Stimulated activated naive CD4-positive, alpha-beta T cell treated with Interleukin-2 at 50 U/mL for 16 hours (primary cell): ENCODE data around the gene SMARCAL1.

ENCODE experiments used
- DNase-seq: peaks from one replicate; lab custom pipeline; 2025; lab: John Stamatoyannopoulos, UW

The SMARCAL1 gene

DNA sequence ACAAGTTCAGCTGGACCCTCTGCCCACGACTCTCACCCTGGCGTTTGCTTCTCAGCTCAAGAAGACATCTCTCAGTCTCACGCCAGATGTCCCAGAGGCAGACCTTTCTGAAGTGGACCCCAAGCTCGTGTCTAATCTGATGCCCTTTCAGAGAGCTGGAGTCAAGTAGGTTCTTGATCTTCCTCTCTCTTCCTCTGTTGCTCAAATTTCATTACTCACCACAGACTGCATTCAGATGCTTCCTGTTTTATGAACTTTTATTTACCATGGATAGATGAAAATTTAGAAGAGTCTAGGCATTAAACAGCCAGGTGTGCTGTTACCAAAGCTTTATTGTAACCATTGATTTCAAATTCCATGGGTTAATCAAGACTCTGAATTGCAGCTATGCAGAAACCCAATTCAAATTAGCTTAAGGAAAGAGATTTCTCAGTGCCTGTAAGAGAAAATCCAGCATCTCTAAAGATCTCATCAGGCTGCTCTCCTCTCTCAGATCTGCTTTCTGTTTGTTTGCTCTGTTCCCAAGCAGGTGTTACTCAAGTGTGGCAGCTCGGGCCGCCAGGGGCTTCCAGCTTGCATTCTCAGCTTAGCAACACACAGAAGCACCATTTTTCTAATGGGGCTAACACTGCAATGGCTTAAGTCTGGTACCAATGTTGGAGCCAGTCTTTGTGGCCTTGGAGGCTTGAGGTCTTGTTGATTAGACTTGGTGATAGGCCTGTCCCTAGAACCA is 16.5 kb downstream of the SMARCAL1 start:
- no peak for DNase-seq

- no peak for DNase-seq
Measured at GRCh38 chr2:216429428-216429827, 17.1 kb downstream of the SMARCAL1 start.

GRCh38 chr2:216430811-216431530 is 18.7 kb downstream of the SMARCAL1 start:
- no peak for DNase-seq

DNA sequence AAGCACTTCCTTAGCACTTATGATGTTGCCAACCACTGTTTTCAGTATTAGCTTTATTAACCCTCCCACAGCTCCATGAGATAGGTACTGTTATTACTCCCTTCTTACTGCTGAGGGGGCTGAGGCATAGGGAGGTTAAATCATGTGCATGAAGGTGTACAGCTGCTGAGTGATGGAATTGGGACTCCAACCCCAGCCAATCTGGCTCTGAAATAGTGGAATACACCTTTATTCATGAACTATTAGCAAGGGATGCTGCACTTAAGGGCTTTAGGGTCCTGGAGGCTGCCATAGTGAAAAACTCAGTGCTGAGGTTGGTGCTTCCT is 19.2 kb downstream of the SMARCAL1 start:
- no peak for DNase-seq

DNA sequence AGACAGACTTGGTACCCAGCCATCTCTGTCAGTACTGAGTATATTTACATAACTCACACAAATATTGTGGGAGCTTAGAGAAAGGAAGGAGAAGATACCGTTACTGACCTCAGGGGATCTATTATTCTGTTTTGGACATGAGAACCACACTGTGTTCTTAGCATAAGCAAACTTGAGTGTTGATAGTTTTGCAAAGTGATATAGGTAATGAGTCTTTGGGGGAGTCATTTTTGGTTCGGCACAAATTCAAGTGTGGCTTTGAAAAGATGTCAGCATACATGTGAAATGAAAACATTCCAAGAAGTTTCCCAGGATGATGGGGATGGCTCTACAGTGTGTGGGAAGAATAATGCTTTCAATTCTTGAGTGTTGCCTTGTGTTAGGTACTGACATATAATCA is 24.1 kb downstream of the SMARCAL1 start:
- no peak for DNase-seq

DNA sequence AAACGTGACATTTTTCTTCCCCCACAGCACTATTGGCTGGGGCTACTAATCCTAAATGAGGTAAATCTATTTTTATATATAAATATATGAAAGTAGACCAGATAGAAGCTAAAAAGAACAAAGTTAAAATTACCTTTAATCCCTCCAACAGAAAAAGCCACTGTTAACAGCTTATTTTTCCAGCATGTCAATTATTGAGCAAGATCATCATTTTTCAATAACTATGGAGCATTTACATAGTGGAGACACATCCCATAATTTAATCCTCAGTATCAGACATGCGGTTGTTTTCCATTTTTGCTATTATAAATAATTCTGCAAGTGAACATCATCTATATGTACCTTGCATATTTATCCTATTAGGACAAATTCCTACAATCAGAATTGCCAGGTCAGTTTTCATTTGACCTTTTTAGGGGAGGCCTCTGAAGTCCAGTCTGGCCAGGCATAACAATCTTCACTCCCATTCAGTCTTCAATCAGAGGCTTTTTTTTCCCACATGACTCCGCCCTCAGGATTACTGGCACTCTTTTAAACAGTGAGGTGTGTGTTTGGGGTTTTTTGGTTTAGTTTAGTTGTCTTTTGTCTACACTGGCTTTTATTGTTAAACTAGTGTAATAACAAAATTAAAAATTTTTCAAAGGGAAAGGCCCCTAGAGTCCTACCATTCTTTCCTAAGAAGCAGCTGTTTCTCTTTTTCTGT is 29.2 kb downstream of the SMARCAL1 start:
- DNase-seq = no peak

GRCh38 chr2:216445501-216445900 is 33.2 kb downstream of the SMARCAL1 start:
- no peak for DNase-seq

DNA sequence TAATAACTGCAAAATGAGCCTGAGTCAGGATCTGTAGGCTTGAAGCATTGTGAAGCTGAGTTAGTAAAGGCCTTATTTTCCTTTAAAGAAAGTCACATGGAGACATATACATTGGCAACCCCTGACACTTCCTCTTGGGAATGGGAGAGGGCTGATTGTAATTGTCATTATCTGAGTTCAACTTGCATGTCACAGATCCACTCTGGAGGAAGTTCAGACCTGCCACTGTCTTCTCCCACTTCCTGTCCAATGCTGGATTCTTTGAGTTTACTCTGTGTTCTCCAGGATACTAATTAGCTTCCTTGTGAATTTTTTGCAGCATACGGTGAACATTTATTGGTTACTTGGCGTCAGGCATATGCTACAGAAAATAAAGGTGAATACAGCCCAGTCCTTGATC is 34.1 kb downstream of the SMARCAL1 start:
- no peak for DNase-seq

DNA sequence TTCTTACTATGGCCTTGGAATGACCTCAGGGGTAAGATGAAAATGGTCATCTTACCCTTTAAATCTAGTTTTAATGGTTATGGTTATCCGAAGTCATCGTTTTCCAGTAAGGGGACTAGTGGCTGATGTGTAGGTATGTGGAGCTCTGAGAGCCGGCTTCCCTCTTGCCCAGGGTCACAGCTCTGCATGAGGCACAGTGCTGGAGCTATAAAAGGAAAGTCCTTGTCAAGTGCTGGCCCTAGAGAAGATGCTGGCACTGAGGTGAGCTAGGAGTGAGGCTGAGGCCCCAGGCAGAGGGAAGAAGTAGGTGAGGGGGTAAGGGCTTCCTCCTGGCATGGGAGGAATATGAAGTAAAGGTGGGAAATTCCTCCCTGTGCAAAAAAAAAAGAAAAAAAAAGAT is 35.0 kb downstream of the SMARCAL1 start:
- no peak for DNase-seq

- DNase-seq = no peak
Measured at GRCh38 chr2:216448829-216449228, 36.5 kb downstream of the SMARCAL1 start.

DNA sequence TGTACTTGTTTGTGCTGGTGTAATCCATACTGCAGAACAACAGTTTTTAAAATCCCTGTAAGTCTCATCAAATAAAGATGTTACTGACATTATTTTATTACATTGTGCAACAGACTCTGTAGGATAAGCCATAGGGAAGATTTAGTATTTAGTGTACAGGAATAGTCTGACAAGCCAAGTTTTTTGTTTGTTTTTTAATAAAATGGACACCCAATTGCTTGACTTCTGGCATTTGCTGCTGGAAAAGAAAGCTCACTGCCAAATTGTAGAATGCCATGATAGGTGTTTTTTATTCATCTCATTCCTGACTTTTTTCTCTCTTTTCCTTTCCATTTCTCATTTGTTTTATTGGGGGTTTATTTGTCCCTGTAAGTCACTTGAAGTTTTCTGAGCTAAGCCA is 38.1 kb downstream of the SMARCAL1 start:
- DNase-seq = no peak

GRCh38 chr2:216450784-216451183 is 38.5 kb downstream of the SMARCAL1 start:
- no peak for DNase-seq

DNA sequence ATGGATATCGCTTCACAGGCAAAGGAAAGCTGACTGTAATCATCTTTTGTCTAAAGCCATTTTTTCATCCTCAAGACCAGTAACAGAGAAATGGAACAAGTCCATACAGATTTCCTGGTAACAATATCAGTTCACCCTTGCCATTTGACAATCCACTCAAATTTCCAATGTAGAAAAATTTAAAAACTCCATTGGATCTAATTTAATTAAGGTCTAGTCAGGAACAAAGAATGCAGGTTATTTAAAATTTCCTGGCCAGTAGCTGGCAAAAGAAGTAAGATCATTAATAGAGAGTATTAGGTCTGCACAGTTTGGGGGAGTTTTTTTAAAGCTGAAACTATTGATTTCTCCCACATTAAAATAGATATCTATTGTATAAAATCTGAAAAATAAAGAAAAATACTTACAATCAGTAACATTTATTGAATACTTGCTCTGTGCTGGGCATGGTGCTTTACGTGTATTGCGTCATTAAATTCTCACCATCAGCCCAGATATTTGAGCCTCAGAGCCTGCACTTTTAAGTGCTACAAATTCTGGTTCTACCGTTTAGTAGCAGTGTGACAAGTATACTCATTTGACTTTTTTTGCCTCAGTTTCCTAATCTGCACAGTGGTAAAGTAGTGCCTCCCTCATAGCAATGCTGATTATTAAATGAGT is 41.8 kb downstream of the SMARCAL1 start:
- DNase-seq = no peak

- no peak for DNase-seq
Measured at GRCh38 chr2:216463148-216463547, 50.9 kb downstream of the SMARCAL1 start.

GRCh38 chr2:216464104-216464720 is 51.9 kb downstream of the SMARCAL1 start:
- no peak for DNase-seq

- DNase-seq = no peak
Measured at GRCh38 chr2:216465579-216466195, 53.4 kb downstream of the SMARCAL1 start.

- DNase-seq = no peak
Measured at GRCh38 chr2:216467845-216468244, 55.6 kb downstream of the SMARCAL1 start.

DNA sequence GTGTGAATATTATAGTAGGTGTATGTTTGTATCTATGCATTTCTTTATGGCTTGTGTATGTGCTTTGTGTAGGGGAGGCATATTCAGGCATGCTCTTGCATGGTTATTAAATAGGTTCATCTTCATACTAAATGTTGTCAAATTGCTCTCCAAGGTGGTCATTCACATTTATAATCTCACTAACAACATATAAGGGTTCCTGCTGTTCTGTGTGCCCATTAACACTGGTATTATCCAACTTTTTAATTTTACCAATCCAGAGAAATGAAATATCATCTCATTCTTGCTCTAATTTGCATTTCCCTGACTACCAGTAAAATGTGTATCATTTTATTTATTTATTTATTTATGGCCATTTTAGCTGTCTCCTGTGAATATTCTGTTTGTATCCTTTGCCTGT is 57.4 kb downstream of the SMARCAL1 start:
- DNase-seq = no peak

DNA sequence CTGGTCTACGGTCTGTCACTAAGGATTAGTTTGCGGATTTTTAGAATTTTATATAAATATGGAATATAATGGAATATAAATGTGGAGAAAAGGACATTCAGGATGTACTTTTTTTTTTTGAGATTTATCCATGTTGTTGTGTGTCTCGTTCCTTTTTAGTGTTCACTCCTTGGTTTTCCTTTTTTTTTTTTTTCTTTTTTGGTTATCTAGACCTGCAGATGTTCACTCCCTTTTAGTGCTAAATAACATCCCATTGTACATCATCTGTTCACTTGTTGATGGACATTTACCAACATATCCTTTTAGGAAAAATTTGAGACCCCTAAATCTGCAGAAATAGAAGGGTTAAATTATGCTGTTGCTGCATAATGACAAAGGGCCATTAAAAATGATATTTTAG is 60.9 kb downstream of the SMARCAL1 start:
- no peak for DNase-seq

- DNase-seq = no peak
Measured at GRCh38 chr2:216474925-216475670, 62.8 kb downstream of the SMARCAL1 start.

- no peak for DNase-seq
Measured at GRCh38 chr2:216475767-216476166, 63.5 kb downstream of the SMARCAL1 start.
